ENCODE measurements around the gene PIP4K2A. TPM values are rescaled to one million over a fixed set of nuclear protein-coding genes. Genes with fewer than 3 reads are reported as not detected.

Gene PIP4K2A
- total RNA-seq, 3 donors from 2014 or later: 15.1 to 36.6 (median 33.1) TPM

DNA sequence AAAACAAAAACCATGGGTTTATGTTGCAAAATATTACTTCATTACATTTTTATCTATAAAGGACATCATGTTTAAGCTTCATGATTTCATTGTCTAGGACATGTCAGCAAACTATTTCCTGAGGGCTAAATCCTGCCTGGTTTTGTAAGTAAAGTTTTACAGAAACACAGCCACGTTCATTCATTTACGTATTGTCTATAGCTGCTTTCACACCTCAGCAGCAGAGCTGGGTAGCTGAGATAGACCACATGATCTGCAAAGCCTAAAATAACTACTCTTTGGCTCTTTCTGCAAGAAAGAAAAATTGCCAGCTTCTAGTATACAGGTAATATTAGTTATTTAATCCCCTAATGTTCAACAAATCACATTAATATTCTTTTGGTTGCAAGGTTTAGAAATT, 12.7 kb upstream of the PIP4K2A start:
- no peaks in the 10 kb centered on the region for H3K36me3 ChIP-seq
- no peak overlapping the region for H3K4me3 ChIP-seq
- TF ChIP-seq POLR2AphosphoS5 (IDR thresholded peaks at IDR 0.05) (no peak), POLR2A (IDR thresholded peaks at IDR 0.05) (no peak)
- TF ChIP-seq, protein P1, sequence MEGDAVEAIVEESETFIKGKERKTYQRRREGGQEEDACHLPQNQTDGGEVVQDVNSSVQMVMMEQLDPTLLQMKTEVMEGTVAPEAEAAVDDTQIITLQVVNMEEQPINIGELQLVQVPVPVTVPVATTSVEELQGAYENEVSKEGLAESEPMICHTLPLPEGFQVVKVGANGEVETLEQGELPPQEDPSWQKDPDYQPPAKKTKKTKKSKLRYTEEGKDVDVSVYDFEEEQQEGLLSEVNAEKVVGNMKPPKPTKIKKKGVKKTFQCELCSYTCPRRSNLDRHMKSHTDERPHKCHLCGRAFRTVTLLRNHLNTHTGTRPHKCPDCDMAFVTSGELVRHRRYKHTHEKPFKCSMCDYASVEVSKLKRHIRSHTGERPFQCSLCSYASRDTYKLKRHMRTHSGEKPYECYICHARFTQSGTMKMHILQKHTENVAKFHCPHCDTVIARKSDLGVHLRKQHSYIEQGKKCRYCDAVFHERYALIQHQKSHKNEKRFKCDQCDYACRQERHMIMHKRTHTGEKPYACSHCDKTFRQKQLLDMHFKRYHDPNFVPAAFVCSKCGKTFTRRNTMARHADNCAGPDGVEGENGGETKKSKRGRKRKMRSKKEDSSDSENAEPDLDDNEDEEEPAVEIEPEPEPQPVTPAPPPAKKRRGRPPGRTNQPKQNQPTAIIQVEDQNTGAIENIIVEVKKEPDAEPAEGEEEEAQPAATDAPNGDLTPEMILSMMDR (IDR thresholded peaks at IDR 0.05): no peak
- H3K9me3 ChIP-seq: no peaks in the 10 kb centered on the region
- intact Hi-C loops (cut with DNase I; ENCODE audit: low total_unique reads): no loop called here
- H3K27me3 ChIP-seq: no peaks in the 10 kb centered on the region
- no peak for DNase-seq (ENCODE audit: low spot score in 2 of 2)
- H3K4me1 ChIP-seq: no peaks in the 10 kb centered on the region
- H3K27ac ChIP-seq: no peak overlapping the region

DNA sequence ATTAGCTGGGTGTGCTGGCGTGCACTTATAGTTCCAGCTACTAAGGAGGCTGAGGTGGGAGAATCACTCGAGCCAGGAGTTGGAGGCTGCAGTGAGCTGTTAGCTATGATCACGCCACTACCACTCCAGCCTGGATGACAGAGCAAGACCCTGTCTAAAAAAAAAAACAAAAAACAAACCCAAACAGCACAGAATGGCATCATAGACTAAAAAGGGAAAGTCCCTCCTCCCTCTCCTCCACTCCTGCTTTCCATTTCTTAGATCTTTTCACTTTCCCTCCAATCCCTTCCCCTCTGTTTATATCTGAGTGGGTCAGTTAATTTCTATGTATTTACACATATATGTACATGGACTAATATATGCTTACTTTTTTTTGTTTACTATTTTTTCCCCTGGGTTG, 10.4 kb upstream of the PIP4K2A start:
- H3K27me3 ChIP-seq: no peaks in the 10 kb centered on the region
- H3K4me1 ChIP-seq: no peaks in the 10 kb centered on the region
- no peaks in the 10 kb centered on the region for H3K9me3 ChIP-seq
- intact Hi-C loops (cut with DNase I; ENCODE audit: low total_unique reads): no loop called here
- DNase-seq (ENCODE audit: low spot score in 2 of 2): no peak
- H3K27ac ChIP-seq: no peak overlapping the region
- H3K36me3 ChIP-seq: no peaks in the 10 kb centered on the region
- no peak overlapping the region for H3K4me3 ChIP-seq
- TF ChIP-seq, protein P1 (IDR thresholded peaks at IDR 0.05): no peak
- TF ChIP-seq POLR2A (IDR thresholded peaks at IDR 0.05) (no peak), POLR2AphosphoS5 (IDR thresholded peaks at IDR 0.05) (no peak)

DNA sequence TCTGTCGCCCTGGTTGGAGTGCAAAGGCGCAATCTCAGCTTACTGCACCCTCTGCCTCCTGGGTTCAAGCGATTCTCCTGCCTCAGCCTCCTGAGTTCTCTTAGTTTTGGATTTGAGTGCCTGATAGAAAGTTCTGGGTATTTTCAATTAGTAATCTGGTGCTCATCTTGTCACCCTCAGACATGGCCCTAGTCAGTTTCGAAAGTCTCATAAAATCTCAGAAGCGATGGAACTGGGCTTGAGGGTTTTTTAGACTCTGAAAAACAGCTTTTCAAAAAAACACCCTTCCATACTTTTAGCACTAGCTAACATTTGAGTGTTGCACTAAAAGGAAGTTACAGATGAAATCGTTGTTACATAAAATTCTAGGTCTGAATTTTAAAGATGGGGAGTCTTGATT, 9.4 kb upstream of the PIP4K2A start:
- intact Hi-C loops (cut with DNase I; ENCODE audit: low total_unique reads): no loop called here
- no peaks in the 10 kb centered on the region for H3K36me3 ChIP-seq
- no peaks in the 10 kb centered on the region for H3K4me1 ChIP-seq
- no peak overlapping the region for H3K27ac ChIP-seq
- no peaks in the 10 kb centered on the region for H3K27me3 ChIP-seq
- no peak overlapping the region for H3K4me3 ChIP-seq
- no peak for DNase-seq (ENCODE audit: low spot score in 2 of 2)
- no peaks in the 10 kb centered on the region for H3K9me3 ChIP-seq
- no peak for TF ChIP-seq POLR2A (IDR thresholded peaks at IDR 0.05)
- TF ChIP-seq, protein P1 (IDR thresholded peaks at IDR 0.05): no peak
- TF ChIP-seq POLR2AphosphoS5 (IDR thresholded peaks at IDR 0.05): no peak

DNA sequence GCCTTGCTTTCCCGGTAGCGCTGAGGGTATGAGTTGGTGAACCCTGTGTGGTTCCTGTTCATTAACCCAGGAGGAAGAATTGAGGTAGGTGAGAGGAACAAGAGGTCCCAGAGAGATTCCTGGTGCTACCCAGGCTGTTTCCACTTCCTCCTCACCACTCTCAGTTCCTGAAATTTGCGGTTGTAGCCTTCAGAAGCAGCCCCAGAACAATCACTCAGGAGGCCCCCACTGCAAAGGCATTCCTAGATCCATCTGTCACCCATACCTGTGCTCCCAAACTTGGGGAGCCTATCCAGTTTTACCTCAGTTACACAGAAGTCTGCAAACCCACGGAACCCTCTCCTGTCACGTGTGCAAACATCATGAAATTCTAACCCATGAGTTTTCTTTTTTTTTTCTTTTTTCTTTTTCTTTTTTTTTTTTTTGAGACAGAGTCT, 9.0 kb upstream of the PIP4K2A start:
- no peak overlapping the region for H3K4me3 ChIP-seq
- H3K36me3 ChIP-seq: no peaks in the 10 kb centered on the region
- no peaks in the 10 kb centered on the region for H3K27me3 ChIP-seq
- intact Hi-C loops (cut with DNase I; ENCODE audit: low total_unique reads): no loop called here
- TF ChIP-seq POLR2AphosphoS5 (IDR thresholded peaks at IDR 0.05) (no peak), POLR2A (IDR thresholded peaks at IDR 0.05) (no peak)
- TF ChIP-seq, protein P1 (IDR thresholded peaks at IDR 0.05): no peak
- no peak overlapping the region for H3K27ac ChIP-seq
- H3K4me1 ChIP-seq: no peaks in the 10 kb centered on the region
- no peak for DNase-seq (ENCODE audit: low spot score in 2 of 2)
- no peaks in the 10 kb centered on the region for H3K9me3 ChIP-seq

DNA sequence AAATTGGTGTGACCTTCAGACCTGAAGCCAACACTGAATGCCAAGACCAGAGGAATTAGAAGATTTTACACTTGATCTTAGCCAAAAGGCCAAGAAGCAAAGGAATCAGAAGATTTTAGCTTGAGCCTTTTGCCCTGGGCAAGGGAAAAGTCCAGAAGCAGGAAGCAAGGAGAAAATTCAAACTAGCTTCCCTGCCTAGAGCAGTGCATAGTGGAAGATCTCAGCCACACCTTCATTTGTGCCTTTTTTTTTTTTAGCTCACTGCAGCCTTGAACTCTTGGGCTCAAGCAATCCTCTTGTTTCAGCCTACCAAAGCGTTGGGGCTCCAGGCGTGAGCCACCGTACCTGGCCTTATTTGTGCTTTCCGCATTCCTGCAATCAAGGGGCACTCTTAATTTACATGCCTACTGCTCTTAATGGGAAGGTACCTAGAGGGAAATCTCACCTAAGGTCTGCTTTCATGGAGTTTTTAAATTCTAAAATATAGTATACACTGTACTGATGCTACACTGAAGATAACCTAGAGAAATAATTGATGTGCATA, 8.3 kb upstream of the PIP4K2A start:
- Histone ChIP-seq H3K9me3 (no peaks in the 10 kb centered on the region), H3K4me1 (no peaks in the 10 kb centered on the region), H3K4me3 (no peak overlapping the region), H3K27ac (no peak overlapping the region), H3K36me3 (no peaks in the 10 kb centered on the region), H3K27me3 (no peaks in the 10 kb centered on the region)
- intact Hi-C loops (cut with DNase I; ENCODE audit: low total_unique reads): no loop called here
- TF ChIP-seq, protein P1 (IDR thresholded peaks at IDR 0.05): no peak
- TF ChIP-seq POLR2AphosphoS5 (IDR thresholded peaks at IDR 0.05): no peak
- no peak for TF ChIP-seq POLR2A (IDR thresholded peaks at IDR 0.05)
- DNase-seq (ENCODE audit: low spot score in 2 of 2): no peak

Measured in breast epithelium (tissue), 4 donors.